Stimulated activated CD4-positive, alpha-beta T cell treated with anti-CD3 and anti-CD28 coated beads, Interleukin-12 subunit alpha, Interleukin-12 subunit beta, amount 100 ng/mL, for 48 hours (primary cell): ENCODE data around the gene NMNAT2.
"Not testable (repeated sequence)": the region's sequence is repeated elsewhere in the genome, so short reads cannot be mapped to it uniquely, and the experiment has no call there.

Experiments used
- DNase-seq, 3 donors: peaks; one replicate each; pipeline ENCODE4 v3.0.0-alpha.2; 2020; ENCODE audit warnings: low read depth in 2 of 3, low spot score in 1 of 3

Gene NMNAT2

GRCh38 chr1:183240853-183241252 is 177.3 kb downstream of the NMNAT2 start:
- DNase-seq, result not testable (repeated sequence)

- no peak for DNase-seq
Measured at GRCh38 chr1:183240526-183240825, 177.7 kb downstream of the NMNAT2 start.

GRCh38 chr1:183239793-183240525 is 178.2 kb downstream of the NMNAT2 start:
- DNase-seq, result no peak

- DNase-seq, result no peak
Measured at GRCh38 chr1:183239220-183239742, 178.9 kb downstream of the NMNAT2 start.

GRCh38 chr1:183238071-183238470 is 180.1 kb downstream of the NMNAT2 start:
- no peak for DNase-seq

GRCh38 chr1:183237046-183237445 is 181.1 kb downstream of the NMNAT2 start:
- no peak for DNase-seq

GRCh38 chr1:183236158-183236725 is 181.9 kb downstream of the NMNAT2 start:
- DNase-seq, result no peak

GRCh38 chr1:183235503-183235902 is 182.7 kb downstream of the NMNAT2 start:
- no peak for DNase-seq

GRCh38 chr1:183234660-183235476 is 183.3 kb downstream of the NMNAT2 start:
- DNase-seq, result no peak

GRCh38 chr1:183233113-183233512 is 185.1 kb downstream of the NMNAT2 start:
- DNase-seq, result no peak

GRCh38 chr1:183231545-183231944 is 186.6 kb downstream of the NMNAT2 start:
- DNase-seq, result no peak

- no peak for DNase-seq
Measured at GRCh38 chr1:183230413-183230812, 187.8 kb downstream of the NMNAT2 start.

- DNase-seq, result no peak
Measured at GRCh38 chr1:183228347-183229220, 189.6 kb downstream of the NMNAT2 start.

- DNase-seq, result peak in 2 of 3 donors; percentile 28 to 37
Measured at GRCh38 chr1:183227422-183228346, 190.5 kb downstream of the NMNAT2 start.

- DNase-seq, result no peak
Measured at GRCh38 chr1:183226963-183227362, 191.2 kb downstream of the NMNAT2 start.

GRCh38 chr1:183226361-183226760 is 191.8 kb downstream of the NMNAT2 start:
- DNase-seq, result no peak

GRCh38 chr1:183223467-183223866 is 194.7 kb downstream of the NMNAT2 start:
- no peak for DNase-seq

- DNase-seq, result no peak
Measured at GRCh38 chr1:183222909-183223308, 195.3 kb downstream of the NMNAT2 start.

GRCh38 chr1:183219616-183220009 is 198.6 kb downstream of the NMNAT2 start:
- no peak for DNase-seq
